Measurements from ENCODE around the gene NUDT3. TPM values are rescaled to one million over a fixed set of nuclear protein-coding genes. Genes with fewer than 3 reads are reported as not detected.
"Not testable (repeated sequence)": the region's sequence is repeated elsewhere in the genome, so short reads cannot be mapped to it uniquely, and the experiment has no call there.

Gene NUDT3
- total RNA-seq, 4 donors from 2014 or later = 32.2 to 66.3 (median 46.9) TPM

GRCh38 chr6:34412643-34413214, 20.3 kb upstream of the NUDT3 start:
- Histone ChIP-seq H3K27ac (peak overlapping the region in 1 of 4 donors; percentile 29), H3K36me3 (peaks cover 0 to 23% of the 10 kb centered on the region in 2 donors), H3K9me3 (no peaks in the 10 kb centered on the region), H3K4me1 (peaks cover 4 to 18% (median 10%) of the 10 kb centered on the region in 3 donors), H3K27me3 (no peaks in the 10 kb centered on the region), H3K4me3 (no peak overlapping the region)
- ATAC-seq = no peak
- TF ChIP-seq CTCF (IDR thresholded peaks at IDR 0.05) (no peak), POLR2A (IDR thresholded peaks at IDR 0.05) (no peak), POLR2AphosphoS5 (IDR thresholded peaks at IDR 0.05) (no peak), EP300 (IDR thresholded peaks at IDR 0.05) (no peak)
- WGBS, 2 donors (ENCODE audit: low coverage in 1 of 2) = 87 to 94% methylated on average over 3 to 5 of the region's 5 CpGs

DNA sequence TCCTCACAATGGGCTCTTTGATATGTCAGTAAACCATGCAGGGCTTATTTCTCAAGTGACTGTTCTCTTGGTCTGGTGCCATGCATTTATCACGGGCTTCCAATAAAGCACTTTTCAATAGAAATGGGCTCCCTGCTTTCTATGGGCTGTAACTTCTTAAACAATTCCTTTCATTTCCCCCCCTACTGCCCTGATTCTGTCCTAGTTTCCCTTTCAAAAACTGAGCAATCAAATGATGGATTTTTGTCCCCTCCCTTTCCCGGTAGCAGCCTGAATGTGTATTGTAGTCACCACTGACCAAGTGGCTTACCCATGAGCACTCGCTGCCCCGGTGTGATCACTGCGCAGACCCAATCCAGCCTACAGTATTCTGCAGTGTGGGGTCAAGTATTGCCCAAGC, 19.5 kb upstream of the NUDT3 start:
- no peaks in the 10 kb centered on the region for H3K27me3 ChIP-seq
- no peak for ATAC-seq
- H3K36me3 ChIP-seq = peaks cover 0 to 16% of the 10 kb centered on the region in 2 donors
- H3K9me3 ChIP-seq = no peaks in the 10 kb centered on the region
- TF ChIP-seq POLR2AphosphoS5 (IDR thresholded peaks at IDR 0.05) (no peak), CTCF (IDR thresholded peaks at IDR 0.05) (no peak), EP300 (IDR thresholded peaks at IDR 0.05) (no peak), POLR2A (IDR thresholded peaks at IDR 0.05) (no peak)
- 62 to 81% methylated on average over 5 of the region's 5 CpGs for WGBS, 2 donors (ENCODE audit: low coverage in 1 of 2)
- H3K27ac ChIP-seq = peak overlapping the region in 1 of 4 donors; percentile 29
- H3K4me3 ChIP-seq = no peak overlapping the region
- peaks cover 4 to 18% (median 10%) of the 10 kb centered on the region in 3 donors for H3K4me1 ChIP-seq

- not testable (repeated sequence) for H3K4me1 ChIP-seq, H3K9me3 ChIP-seq, H3K36me3 ChIP-seq, H3K4me3 ChIP-seq, ATAC-seq, H3K27me3 ChIP-seq, H3K27ac ChIP-seq
- WGBS, 2 donors (ENCODE audit: low coverage in 1 of 2) = 86 to 100% methylated on average over 1 of the region's 1 CpG
These were observed 15.4 kb upstream of the NUDT3 start for GRCh38 chr6:34407915-34408314.

- WGBS, 2 donors (ENCODE audit: low coverage in 1 of 2) = no CpG with 5 or more reads among the region's 6 CpGs
- no peak overlapping the region for H3K27ac ChIP-seq
- TF ChIP-seq CTCF (IDR thresholded peaks at IDR 0.05) (no peak), POLR2A (IDR thresholded peaks at IDR 0.05) (no peak), EP300 (IDR thresholded peaks at IDR 0.05) (no peak), POLR2AphosphoS5 (IDR thresholded peaks at IDR 0.05) (no peak)
- no peak for ATAC-seq
- H3K36me3 ChIP-seq = no peaks in the 10 kb centered on the region
- H3K4me1 ChIP-seq = peaks cover 0 to 20% (median 3%) of the 10 kb centered on the region in 3 donors
- no peaks in the 10 kb centered on the region for H3K27me3 ChIP-seq
- H3K9me3 ChIP-seq = peaks cover 0 to 4% (median 0%) of the 10 kb centered on the region in 3 donors
- H3K4me3 ChIP-seq = no peak overlapping the region
These were observed 4.0 kb upstream of the NUDT3 start for GRCh38 chr6:34396518-34396917.

DNA sequence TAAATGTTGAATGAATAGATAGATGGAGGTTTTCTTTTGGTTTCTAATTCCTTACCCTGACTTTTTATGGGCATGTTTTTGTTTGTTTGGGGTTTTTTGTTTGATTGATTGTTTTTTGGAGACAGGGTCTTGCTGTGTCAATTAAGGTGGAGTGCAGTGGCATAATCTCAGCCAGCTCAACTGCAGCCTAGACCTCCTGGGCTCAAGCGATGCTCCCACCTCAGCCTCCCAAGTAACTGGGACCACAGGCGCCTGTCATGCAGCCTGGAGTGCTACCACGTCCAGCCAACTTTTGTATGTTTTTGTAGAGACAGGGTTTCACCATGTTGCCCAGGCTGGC, 1.5 kb upstream of the NUDT3 start:
- no peak overlapping the region for H3K4me3 ChIP-seq
- WGBS, 2 donors (ENCODE audit: low coverage in 1 of 2) = 86% methylated on average over 1 of the region's 3 CpGs; no CpG with 5 or more reads in 1 of the 2 donors
- peaks cover 0 to 4% (median 0%) of the 10 kb centered on the region in 3 donors for H3K9me3 ChIP-seq
- TF ChIP-seq POLR2AphosphoS5 (IDR thresholded peaks at IDR 0.05) = no peak
- no peak for TF ChIP-seq EP300 (IDR thresholded peaks at IDR 0.05)
- TF ChIP-seq POLR2A (IDR thresholded peaks at IDR 0.05) = no peak
- no peak for TF ChIP-seq CTCF (IDR thresholded peaks at IDR 0.05)
- no peak for ATAC-seq
- peak overlapping the region in 3 of 4 donors; percentile 33 to 97 (median 96) for H3K27ac ChIP-seq
- peaks cover 0 to 46% (median 7%) of the 10 kb centered on the region in 3 donors for H3K4me1 ChIP-seq
- no peaks in the 10 kb centered on the region for H3K27me3 ChIP-seq
- no peaks in the 10 kb centered on the region for H3K36me3 ChIP-seq

Data from gastroesophageal sphincter (tissue), 4 donors.